ENCODE measurements around the gene ERFE.
"Not testable (repeated sequence)": the region's sequence is repeated elsewhere in the genome, so short reads cannot be mapped to it uniquely, and the experiment has no call there.

ERFE gene

GRCh38 chr2:238169708-238170251 lies 11.0 kb downstream of the ERFE start:
- DNase-seq, result peak in 4 of 14 donors; percentile 26 to 97 (median 33)

- DNase-seq, result no peak
Observed at GRCh38 chr2:238170386-238171071, 11.8 kb downstream of the ERFE start.

- not testable (repeated sequence) for DNase-seq
Observed at GRCh38 chr2:238171072-238171431, 12.3 kb downstream of the ERFE start.

- DNase-seq, result no peak
Observed at GRCh38 chr2:238171575-238172187, 12.9 kb downstream of the ERFE start.

GRCh38 chr2:238172439-238172838 lies 13.7 kb downstream of the ERFE start:
- DNase-seq, result no peak

- DNase-seq, result no peak
Observed at GRCh38 chr2:238173692-238174091, 14.9 kb downstream of the ERFE start.

- DNase-seq, result no peak
Observed at GRCh38 chr2:238174291-238174690, 15.5 kb downstream of the ERFE start.

- DNase-seq, result no peak
Observed at GRCh38 chr2:238174701-238175100, 15.9 kb downstream of the ERFE start.

GRCh38 chr2:238176613-238177012 lies 17.8 kb downstream of the ERFE start:
- no peak for DNase-seq

- no peak for DNase-seq
Observed at GRCh38 chr2:238180554-238180953, 21.8 kb downstream of the ERFE start.

- DNase-seq, result no peak
Observed at GRCh38 chr2:238182362-238182761, 23.6 kb downstream of the ERFE start.

- no peak for DNase-seq
Observed at GRCh38 chr2:238183821-238184220, 25.1 kb downstream of the ERFE start.

GRCh38 chr2:238187618-238188548 lies 29.1 kb downstream of the ERFE start:
- DNase-seq, result peak in 9 of 14 donors; percentile 17 to 74 (median 40)

GRCh38 chr2:238190445-238190844 lies 31.7 kb downstream of the ERFE start:
- DNase-seq, result no peak

- DNase-seq, result no peak
Observed at GRCh38 chr2:238202326-238203093, 43.7 kb downstream of the ERFE start.

GRCh38 chr2:238203094-238203972 lies 44.6 kb downstream of the ERFE start, which contains the start of gene ILKAP:
TSS of gene ILKAP (minus strand) at chr2:238203695. CDS start at chr2:238203553, 142 bp downstream.
- peak in 13 of 14 donors; percentile 54 to 94 (median 79) for DNase-seq

GRCh38 chr2:238203973-238204683 lies 45.4 kb downstream of the ERFE start:
- DNase-seq, result no peak

GRCh38 chr2:238207006-238207405 lies 48.2 kb downstream of the ERFE start:
- DNase-seq, result no peak

- peak in 13 of 14 donors; percentile 24 to 86 (median 76) for DNase-seq
Observed at GRCh38 chr2:238216651-238217184, 57.9 kb downstream of the ERFE start.

Measured in C1 segment of cervical spinal cord (tissue), 14 donors.